Ovary (tissue), 9 donors: ENCODE measurements around the gene SETD1A. TPM values are rescaled to one million over a fixed set of nuclear protein-coding genes. Genes with fewer than 3 reads are reported as not detected.

Source experiments
- DNase-seq, 5 donors: peaks; one replicate each; pipeline ENCODE4 v3.0.0-alpha.2; 2019 to 2020
- H3K27ac ChIP-seq, 2 donors: fragments of 200-600 bp; one replicate each; pipeline versions ENCODE4 v1.5.1 to v1.8.0; 2019 to 2022
- H3K27me3 ChIP-seq: fragments of 200-600 bp; one replicate; pipeline ENCODE4 v1.8.0; 2022
- H3K36me3 ChIP-seq: fragments of 200-600 bp; sonication (generic); one replicate; pipeline ENCODE4 v1.5.1; 2019
- H3K4me1 ChIP-seq: one replicate; pipeline ENCODE4 v1.8.1; 2013; ENCODE audit warnings: mild to moderate bottlenecking, moderate library complexity; ENCODE audit not compliant: insufficient read depth
- H3K4me3 ChIP-seq: fragments of 200-600 bp; sonication (generic); one replicate; pipeline ENCODE4 v1.5.1; 2017
- H3K9me3 ChIP-seq, 2 donors: fragments of 200-600 bp in 1 of 2; sonication (generic) in 1 of 2; one replicate each; pipeline versions ENCODE4 v1.5.1 to v1.8.1; 2013 to 2019; ENCODE audit warnings: mild to moderate bottlenecking in 1 of 2, moderate library complexity in 1 of 2
- EP300 ChIP-seq: sonication (generic); formaldehyde crosslinking; IDR thresholded peaks from one replicate; pipeline ENCODE4 v1.6.1; 2017; ENCODE audit warnings: antibody characterized with exemption
- POLR2A ChIP-seq: fragments of 450-650 bp; IDR thresholded peaks from one replicate; pipeline ENCODE4 v1.6.1; 2017; ENCODE audit warnings: antibody characterized with exemption, mild to moderate bottlenecking, moderate library complexity
- WGBS, 3 donors: extraction: QIAGEN DNeasy Blood & Tissue Kit in 1 of 3; methylation state at CpG; one replicate each; pipeline versions ENCODE4 v1.1.5 to v1.1.7; 2013 to 2017; 5-methylcytosine and 5-hydroxymethylcytosine counted together
- intact Hi-C, 4 donors: fragments of 100-400 bp; cut with DNase I; formaldehyde crosslinking; loops; one replicate each; pipeline versions ENCODE4 v1.11.0 to v1.15.1; 2022 to 2023
- polyA plus RNA-seq, 2 donors: library from polyadenylated mRNA; stranded (reverse); fragments of 200-250 nt in 1 of 2; fragments of 350-450 nt in 1 of 2; fragmentation: Illumina TruSeq in 1 of 2; extraction: RNeasy Lipid Tissue Mini Kit (QIAGEN cat#74804) in 1 of 2; gene quantifications; one replicate each; pipeline ENCODE4 v1.2.3, GENCODE V29; 2013 to 2014
- total RNA-seq, 7 donors: library from RNA; depleted of rRNA in 2 of 7; stranded (reverse); fragments of >200 nt in 2 of 7; fragmentation: NEBNext Ultra II Directional in 3 of 7; extraction: Animal tissue kit (Norgen Biotek cat#: 25700) in 3 of 7; gene quantifications; one replicate each; pipeline versions ENCODE4 v1.1.0 to v1.2.4, GENCODE V29; 2016 to 2023
- TF ChIP-seq, protein P1 (sequence below), 3 donors: fragments of 450-650 bp in 2 of 3; fragments of 200-600 bp in 1 of 3; IDR thresholded peaks; one replicate each; pipeline versions ENCODE4 v1.5.1 to v1.8.0; 2016 to 2022; ENCODE audit warnings: antibody characterized with exemption in 3 of 3, mild to moderate bottlenecking in 1 of 3
- donor health status: DM: no; HTN: no; CAD: no; lungs with moderate emphysema.
- donor health status: DM: no; HTN: no; CAD: no.
- donor health status: Bipolar disorder and iron deficiency.
- donor health status: DM: yes; HTN: yes; CAD: no.
- donor health status: DM: no; HTN: no; CAD: no.
- donor health status: DM: yes; HTN: yes; CAD: no.

The SETD1A gene
- total and polyA plus RNA-seq, 9 donors: 5.0 to 31.8 (median 24.7) TPM

DNA sequence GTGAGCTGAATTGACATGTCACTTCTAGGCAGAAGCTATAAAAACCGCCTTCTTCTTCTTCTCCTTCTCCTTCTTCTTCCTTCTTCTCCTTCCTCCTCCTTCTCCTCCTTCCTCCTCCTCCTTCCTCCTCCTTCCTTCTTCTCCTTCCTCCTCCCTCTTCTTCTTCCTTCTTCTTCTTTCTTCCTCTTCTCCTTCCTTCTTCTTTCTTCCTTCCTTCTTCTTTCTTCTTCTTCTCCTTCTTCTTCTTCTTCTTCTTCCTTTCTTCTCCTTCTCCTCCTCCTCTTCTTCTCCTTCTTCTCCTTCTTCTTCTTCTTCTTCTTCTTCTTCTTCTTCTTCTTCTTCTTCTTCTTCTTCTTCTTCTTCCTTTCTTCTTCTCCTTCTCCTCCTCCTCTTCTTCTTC lies 38.9 kb upstream of the SETD1A start:
- Histone ChIP-seq H3K4me3 (no peak overlapping the region), H3K36me3 (no peaks in the 10 kb centered on the region), H3K4me1 (no peaks in the 10 kb centered on the region), H3K9me3 (no peaks in the 10 kb centered on the region), H3K27me3 (no peaks in the 10 kb centered on the region), H3K27ac (no peak overlapping the region)
- no peak for DNase-seq
- TF ChIP-seq POLR2A: no peak
- TF ChIP-seq EP300: no peak
- intact Hi-C loops: loop anchor here in 1 of 4 donors (2.0 kb wide), 1 partner anchor 72 kb away; no protein-coding TSS in a partner anchor
- WGBS, 3 donors: 88 to 100% (median 97%) methylated on average over 1 of the region's 1 CpG

DNA sequence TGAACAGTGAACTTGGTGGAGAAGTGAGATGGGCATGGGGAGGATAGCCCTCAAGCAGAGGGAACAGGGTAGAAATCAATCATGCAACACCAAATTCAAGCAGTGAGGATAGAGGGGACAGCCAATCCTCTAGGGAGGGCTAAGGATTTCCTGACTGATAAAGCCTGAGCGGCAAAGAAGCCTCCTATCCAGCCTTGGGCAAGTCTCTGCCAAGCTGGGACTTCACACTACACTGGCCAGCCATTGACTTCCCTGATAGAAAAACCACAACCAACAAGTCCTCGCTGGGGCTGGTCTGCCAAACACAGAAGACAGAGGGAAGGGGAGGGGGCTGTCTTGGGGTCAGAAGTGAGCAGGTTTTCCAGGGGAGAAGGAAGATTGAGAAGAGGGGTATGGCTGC lies 36.7 kb upstream of the SETD1A start:
- TF ChIP-seq EP300 (no peak), POLR2A (no peak)
- TF ChIP-seq, protein P1, sequence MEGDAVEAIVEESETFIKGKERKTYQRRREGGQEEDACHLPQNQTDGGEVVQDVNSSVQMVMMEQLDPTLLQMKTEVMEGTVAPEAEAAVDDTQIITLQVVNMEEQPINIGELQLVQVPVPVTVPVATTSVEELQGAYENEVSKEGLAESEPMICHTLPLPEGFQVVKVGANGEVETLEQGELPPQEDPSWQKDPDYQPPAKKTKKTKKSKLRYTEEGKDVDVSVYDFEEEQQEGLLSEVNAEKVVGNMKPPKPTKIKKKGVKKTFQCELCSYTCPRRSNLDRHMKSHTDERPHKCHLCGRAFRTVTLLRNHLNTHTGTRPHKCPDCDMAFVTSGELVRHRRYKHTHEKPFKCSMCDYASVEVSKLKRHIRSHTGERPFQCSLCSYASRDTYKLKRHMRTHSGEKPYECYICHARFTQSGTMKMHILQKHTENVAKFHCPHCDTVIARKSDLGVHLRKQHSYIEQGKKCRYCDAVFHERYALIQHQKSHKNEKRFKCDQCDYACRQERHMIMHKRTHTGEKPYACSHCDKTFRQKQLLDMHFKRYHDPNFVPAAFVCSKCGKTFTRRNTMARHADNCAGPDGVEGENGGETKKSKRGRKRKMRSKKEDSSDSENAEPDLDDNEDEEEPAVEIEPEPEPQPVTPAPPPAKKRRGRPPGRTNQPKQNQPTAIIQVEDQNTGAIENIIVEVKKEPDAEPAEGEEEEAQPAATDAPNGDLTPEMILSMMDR (IDR thresholded peaks at IDR 0.05): no peak
- 74 to 87% (median 77%) methylated on average over 2 of the region's 2 CpGs for WGBS, 3 donors
- H3K4me3 ChIP-seq: no peak overlapping the region
- no peaks in the 10 kb centered on the region for H3K4me1 ChIP-seq
- H3K27ac ChIP-seq: no peak overlapping the region
- no peaks in the 10 kb centered on the region for H3K9me3 ChIP-seq
- intact Hi-C loops: loop anchor here in 1 of 4 donors (1.0 kb wide), 1 partner anchor 77 kb away; no protein-coding TSS in a partner anchor
- DNase-seq: peak in 1 of 5 donors; percentile 49
- H3K27me3 ChIP-seq: no peaks in the 10 kb centered on the region
- no peaks in the 10 kb centered on the region for H3K36me3 ChIP-seq

DNA sequence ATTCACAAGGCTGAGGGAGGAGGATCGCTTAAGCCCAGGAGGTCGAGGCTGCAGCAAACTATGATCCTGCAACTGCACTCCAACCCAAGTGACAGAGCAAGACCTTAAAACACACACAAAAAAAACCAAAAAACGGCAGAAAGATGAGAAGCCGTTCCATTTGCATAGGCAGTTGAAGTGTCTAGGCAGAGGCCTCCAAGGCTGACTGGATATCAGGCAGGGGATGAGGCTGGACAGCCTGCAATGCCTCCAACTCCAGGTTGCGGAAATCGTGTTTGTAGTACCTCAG lies 36.2 kb upstream of the SETD1A start:
- Histone ChIP-seq H3K27me3 (no peaks in the 10 kb centered on the region), H3K4me1 (no peaks in the 10 kb centered on the region), H3K27ac (peak overlapping the region in 1 of 2 donors; percentile 97), H3K4me3 (peak overlapping the region; percentile 45), H3K9me3 (no peaks in the 10 kb centered on the region), H3K36me3 (no peaks in the 10 kb centered on the region)
- TF ChIP-seq, protein P1 (IDR thresholded peaks at IDR 0.05): no peak
- TF ChIP-seq POLR2A: no peak
- TF ChIP-seq EP300: no peak
- WGBS, 3 donors: 19 to 29% (median 22%) methylated on average over 6 of the region's 6 CpGs
- intact Hi-C loops: loop anchor here in 1 of 4 donors (1.0 kb wide), 1 partner anchor 77 kb away; no protein-coding TSS in a partner anchor
- DNase-seq: no peak

DNA sequence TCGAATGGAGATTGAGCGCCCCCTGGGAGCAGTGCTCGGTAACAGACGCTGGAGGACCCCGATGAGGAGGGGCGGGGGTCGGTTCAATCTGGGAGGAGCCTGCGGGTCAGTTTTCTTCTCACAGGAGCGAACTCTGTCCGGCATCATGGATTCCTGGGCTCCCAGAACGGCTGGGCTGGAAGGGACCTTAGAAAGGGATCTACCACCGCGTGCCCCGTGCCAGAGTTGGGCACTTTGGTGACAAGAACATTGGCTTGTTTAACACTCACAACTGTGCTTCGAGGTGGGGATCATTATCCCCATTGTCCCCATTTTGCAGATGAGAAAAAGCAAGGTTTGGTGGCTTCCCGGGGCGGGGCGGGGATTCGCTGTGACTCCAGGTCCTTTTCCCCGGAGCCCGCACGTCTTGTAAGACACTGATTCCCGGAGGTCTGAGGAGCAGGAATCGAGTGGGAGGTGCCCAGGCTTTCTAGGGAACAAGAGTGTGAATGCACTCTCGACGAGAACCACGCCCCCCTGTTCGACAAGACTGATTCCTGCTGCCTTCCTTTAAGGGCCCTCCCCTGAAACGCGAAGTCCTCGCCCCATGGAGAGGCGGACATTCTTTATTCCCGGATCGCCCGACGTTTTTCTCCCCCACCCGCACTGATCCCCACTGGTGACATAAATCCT lies 35.7 kb upstream of the SETD1A start:
- 0 to 1% (median 1%) methylated on average over 32 to 37 of the region's 37 CpGs for WGBS, 3 donors
- Histone ChIP-seq H3K9me3 (no peaks in the 10 kb centered on the region), H3K4me1 (no peaks in the 10 kb centered on the region), H3K36me3 (no peaks in the 10 kb centered on the region), H3K4me3 (peak overlapping the region; percentile 45), H3K27me3 (no peaks in the 10 kb centered on the region), H3K27ac (peak overlapping the region; percentile 3 to 97)
- peak; percentile 91 to 96 (median 94) for DNase-seq
- intact Hi-C loops: loop anchor here in 2 of 4 donors (1.0 to 2.0 kb wide), 2 partner anchors 27 to 78 kb away; partner anchors contain the start of gene ORAI3 (in 1 of the 2)
- TF ChIP-seq, protein P1 (IDR thresholded peaks at IDR 0.05): peak; percentile 85 to 95 (median 88)
- no peak for TF ChIP-seq EP300

DNA sequence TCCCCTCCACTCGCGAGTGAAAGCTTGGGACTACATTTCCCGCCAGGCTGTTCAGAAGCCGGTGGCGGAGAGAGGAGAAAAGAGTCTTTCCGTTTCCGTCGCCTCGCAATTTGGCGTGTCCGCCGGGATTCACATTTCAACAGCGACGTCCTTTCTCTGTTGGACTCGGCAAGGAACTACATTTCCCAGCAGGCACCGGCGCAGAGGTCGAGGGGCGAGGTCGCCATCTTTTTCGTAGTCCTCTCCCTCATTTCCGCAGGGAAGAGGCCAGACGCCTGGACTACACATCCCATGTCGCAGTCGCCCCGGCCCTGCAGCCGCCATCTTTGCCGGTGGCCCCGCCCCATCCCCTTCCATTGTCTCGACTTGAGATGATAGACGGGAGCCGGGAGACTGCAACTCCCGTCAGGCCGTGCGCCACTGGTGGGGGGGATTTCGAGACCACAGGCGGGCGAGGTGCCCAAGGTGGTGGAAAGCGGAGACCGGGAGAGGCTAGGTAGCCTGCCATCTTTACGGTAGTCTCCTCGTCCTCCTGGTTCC lies 35.1 kb upstream of the SETD1A start:
- Histone ChIP-seq H3K4me3 (peak overlapping the region; percentile 66), H3K4me1 (no peaks in the 10 kb centered on the region), H3K27me3 (no peaks in the 10 kb centered on the region), H3K9me3 (no peaks in the 10 kb centered on the region), H3K36me3 (no peaks in the 10 kb centered on the region), H3K27ac (peak overlapping the region; percentile 96 to 97)
- intact Hi-C loops: loop anchor here in 1 of 4 donors (2.0 kb wide), 1 partner anchor 26 kb away; the partner anchor contains the start of gene ORAI3
- DNase-seq: peak; percentile 99 to 100 (median 100)
- peak; percentile 11 for TF ChIP-seq EP300
- no peak for TF ChIP-seq POLR2A
- TF ChIP-seq, protein P1 (IDR thresholded peaks at IDR 0.05): no peak
- 0 to 1% (median 0%) methylated on average over 39 to 42 of the region's 42 CpGs for WGBS, 3 donors
